Adipose tissue (tissue), 3 donors: ENCODE results near the gene TGFBR2. TPM values are rescaled to one million over a fixed set of nuclear protein-coding genes. Genes with fewer than 3 reads are reported as not detected.

Source experiments
- H3K27ac ChIP-seq: one replicate; pipeline ENCODE4 v1.5.1; 2013; ENCODE audit warnings: low read depth, low read length
- whole genome bisulfite sequencing, 3 donors: extraction: QIAGEN DNeasy Blood & Tissue Kit; methylation state at CpG; one replicate each; pipeline ENCODE4 v1.1.7; 2013; 5-methylcytosine and 5-hydroxymethylcytosine counted together
- polyA plus RNA-seq, 3 donors: library from polyadenylated mRNA; stranded (reverse); fragments of 200-250 nt; gene quantifications; one replicate each; pipeline ENCODE4 v1.2.3, GENCODE V29; 2013
- donor health status: healthy with polysubstance abuse.
- donor health status: Bipolar disorder and iron deficiency.
- donor health status: healthy.

The TGFBR2 gene
- polyA plus RNA-seq, 3 donors: 47.6 to 197 (median 125) TPM

GRCh38 chr3:30629746-30630145 lies 23.3 kb downstream of the TGFBR2 start:
- WGBS, 3 donors: 76 to 87% (median 76%) methylated on average over 6 of the region's 6 CpGs
- H3K27ac ChIP-seq: no peak overlapping the region

GRCh38 chr3:30630238-30631030 lies 24.0 kb downstream of the TGFBR2 start:
- whole genome bisulfite sequencing, 3 donors: 44 to 66% (median 48%) methylated on average over 2 of the region's 2 CpGs
- no peak overlapping the region for H3K27ac ChIP-seq

GRCh38 chr3:30631243-30631904 lies 25.0 kb downstream of the TGFBR2 start:
- H3K27ac ChIP-seq: no peak overlapping the region
- WGBS, 3 donors: 61 to 66% (median 63%) methylated on average over 7 of the region's 7 CpGs

- WGBS, 3 donors: 57 to 84% (median 59%) methylated on average over 3 of the region's 3 CpGs
Measured at GRCh38 chr3:30632065-30632464, 25.7 kb downstream of the TGFBR2 start.

GRCh38 chr3:30632521-30632920 lies 26.1 kb downstream of the TGFBR2 start:
- 35 to 74% (median 38%) methylated on average over 1 of the region's 1 CpG for WGBS, 3 donors
- H3K27ac ChIP-seq: no peak overlapping the region

More at GRCh38 chr3:30632065-30632464, 25.7 kb downstream of the TGFBR2 start:
- H3K27ac ChIP-seq: no peak overlapping the region

GRCh38 chr3:30633718-30634117 lies 27.3 kb downstream of the TGFBR2 start:
- WGBS, 3 donors: 82 to 83% (median 82%) methylated on average over 3 of the region's 3 CpGs
- H3K27ac ChIP-seq: no peak overlapping the region

- 59 to 76% (median 64%) methylated on average over 3 of the region's 3 CpGs for WGBS, 3 donors
- no peak overlapping the region for H3K27ac ChIP-seq
Measured at GRCh38 chr3:30634761-30635735, 28.6 kb downstream of the TGFBR2 start.

GRCh38 chr3:30637310-30638219 lies 31.2 kb downstream of the TGFBR2 start:
- 91 to 93% (median 91%) methylated on average over 10 of the region's 10 CpGs for WGBS, 3 donors
- H3K27ac ChIP-seq: no peak overlapping the region

- H3K27ac ChIP-seq: no peak overlapping the region
- WGBS, 3 donors: 57 to 70% (median 57%) methylated on average over 4 of the region's 4 CpGs
Measured at GRCh38 chr3:30638685-30639412, 32.4 kb downstream of the TGFBR2 start.

GRCh38 chr3:30639937-30640336 lies 33.5 kb downstream of the TGFBR2 start:
- no peak overlapping the region for H3K27ac ChIP-seq
- 75 to 80% (median 75%) methylated on average over 1 of the region's 1 CpG for WGBS, 3 donors

GRCh38 chr3:30640851-30641250 lies 34.5 kb downstream of the TGFBR2 start:
- H3K27ac ChIP-seq: no peak overlapping the region
- WGBS, 3 donors: 46 to 81% (median 49%) methylated on average over 5 of the region's 5 CpGs

GRCh38 chr3:30641416-30642251 lies 35.2 kb downstream of the TGFBR2 start:
- WGBS, 3 donors: 60 to 70% (median 69%) methylated on average over 7 of the region's 7 CpGs
- no peak overlapping the region for H3K27ac ChIP-seq

GRCh38 chr3:30642849-30643361 lies 36.5 kb downstream of the TGFBR2 start:
- 23 to 54% (median 33%) methylated on average over 4 of the region's 4 CpGs for WGBS, 3 donors
- no peak overlapping the region for H3K27ac ChIP-seq

GRCh38 chr3:30643763-30644462 lies 37.5 kb downstream of the TGFBR2 start:
- WGBS, 3 donors: 71 to 93% (median 75%) methylated on average over 7 of the region's 7 CpGs

GRCh38 chr3:30644615-30645014 lies 38.2 kb downstream of the TGFBR2 start:
- no peak overlapping the region for H3K27ac ChIP-seq
- 3 to 7% (median 7%) methylated on average over 2 of the region's 2 CpGs for WGBS, 3 donors

More at GRCh38 chr3:30643763-30644462, 37.5 kb downstream of the TGFBR2 start:
- no peak overlapping the region for H3K27ac ChIP-seq
